GM21737 (cell line): ENCODE measurements around the gene SMTN.
"Not testable (repeated sequence)": the region's sequence is repeated elsewhere in the genome, so short reads cannot be mapped to it uniquely, and the experiment has no call there.

Experiments
- ATAC-seq: cut with Tn5 transposase; IDR thresholded peaks from one replicate; pipeline ENCODE4 v1.9.1; 2021; ENCODE audit warnings: mild to moderate bottlenecking, moderate library complexity; ENCODE audit not compliant: unreplicated experiment

The SMTN gene

DNA sequence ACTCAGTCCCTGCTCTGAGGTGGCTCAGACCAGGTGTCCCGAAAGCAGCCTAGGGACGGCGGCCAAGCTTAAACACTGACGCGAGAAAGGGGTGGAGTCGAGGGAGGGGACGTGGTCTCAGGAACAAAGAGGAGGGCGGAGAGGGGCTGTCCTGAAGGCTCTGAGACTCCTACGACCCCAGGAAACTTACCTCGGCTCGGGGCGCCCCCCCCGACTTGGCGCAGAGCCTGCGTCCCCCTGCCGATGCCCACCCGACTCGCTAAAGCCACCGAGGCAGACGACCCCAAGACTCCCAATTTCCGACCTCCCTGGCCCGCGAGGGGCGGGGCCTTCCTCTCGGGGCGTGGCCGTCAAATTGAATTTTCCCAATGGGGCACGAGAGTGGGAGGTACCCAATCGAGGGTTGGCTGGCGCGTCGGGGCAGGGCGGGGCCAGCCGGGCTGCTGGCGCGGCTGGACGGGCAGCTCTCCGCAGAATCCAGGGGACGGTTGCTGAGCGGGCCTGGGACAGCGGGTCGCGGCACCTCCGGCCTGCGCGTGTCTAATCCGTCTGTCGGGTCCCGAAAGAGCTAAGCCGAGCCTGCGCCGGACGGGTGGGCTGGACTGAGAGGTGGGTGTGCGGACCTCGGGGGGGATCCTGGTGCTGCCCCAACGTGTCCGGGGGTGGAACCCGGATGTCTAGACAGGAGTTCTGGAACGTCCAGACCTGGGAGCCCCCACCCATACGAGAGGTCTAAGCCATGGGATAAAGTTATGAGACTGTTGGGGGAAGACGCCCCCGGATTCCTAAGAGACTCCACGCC, at the start of gene SMTN:
Gene SMTN (plus strand): TSS at position 471 of the 802 bp plus-strand sequence. CDS start 1,941 bp downstream, outside the sequence.
- ATAC-seq = peak; percentile 47

DNA sequence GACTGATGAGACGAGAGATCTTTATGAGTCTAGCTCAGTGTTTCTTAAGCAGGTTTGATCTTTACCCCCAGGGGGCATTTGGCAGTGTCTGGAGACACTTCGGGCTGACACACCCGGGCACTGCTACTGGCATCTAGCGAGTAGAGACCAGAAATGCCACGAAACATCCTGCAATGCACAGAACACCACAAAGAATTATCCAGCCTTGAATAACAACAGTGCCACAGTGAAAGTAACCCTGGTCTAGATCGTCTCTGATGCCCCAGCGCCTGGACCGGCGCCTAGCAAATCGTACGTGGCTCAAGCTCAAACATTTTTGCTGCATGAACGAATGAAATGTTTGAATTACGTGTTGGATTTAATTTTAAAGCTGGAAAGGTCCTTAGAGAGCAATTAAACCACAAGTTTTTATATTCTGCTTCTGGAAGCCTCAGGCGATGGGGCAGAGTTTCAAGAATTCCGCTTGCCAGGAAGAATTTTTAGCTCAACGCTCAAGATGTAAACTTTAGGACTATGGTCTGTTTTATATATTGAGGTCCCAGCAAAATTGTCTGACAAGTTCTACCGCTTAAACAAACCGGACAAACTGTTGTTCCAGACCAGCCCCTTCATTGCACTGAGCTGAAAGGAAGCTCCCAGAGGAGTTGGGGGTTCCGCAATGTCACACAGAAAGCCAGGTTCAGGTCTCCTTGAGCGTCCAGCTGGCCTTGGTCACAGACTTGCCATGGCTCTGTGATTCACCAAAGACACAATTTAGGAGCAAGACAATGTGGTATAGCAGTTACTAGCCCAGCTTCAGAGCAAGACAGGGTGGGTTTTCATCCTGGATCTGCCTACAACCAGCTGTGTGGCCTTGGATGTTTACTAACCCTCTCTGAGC, 44.2 kb upstream of the SMTN start:
- no peak for ATAC-seq

- ATAC-seq = no peak
Measured at GRCh38 chr22:31038686-31039085, 42.4 kb upstream of the SMTN start.

DNA sequence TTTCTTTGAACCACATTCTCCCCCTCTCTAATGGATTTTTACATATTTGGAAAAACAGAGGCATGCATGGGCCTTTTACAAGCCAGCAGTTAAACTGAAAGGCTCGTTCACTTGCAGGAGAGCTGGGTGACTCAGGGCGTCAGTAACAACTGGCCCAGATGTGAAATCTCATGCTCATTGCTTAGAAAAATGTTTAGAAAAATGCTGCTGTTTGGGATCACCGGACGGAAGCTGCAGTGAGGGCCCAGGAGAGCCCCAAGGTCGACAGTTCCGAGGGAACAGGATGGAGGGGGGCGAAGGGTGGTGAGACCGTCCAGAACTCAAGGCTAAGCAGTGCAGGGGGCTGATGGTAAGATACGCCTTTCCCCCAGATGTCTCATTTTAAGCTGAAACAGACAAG, 41.7 kb upstream of the SMTN start:
- ATAC-seq = no peak

DNA sequence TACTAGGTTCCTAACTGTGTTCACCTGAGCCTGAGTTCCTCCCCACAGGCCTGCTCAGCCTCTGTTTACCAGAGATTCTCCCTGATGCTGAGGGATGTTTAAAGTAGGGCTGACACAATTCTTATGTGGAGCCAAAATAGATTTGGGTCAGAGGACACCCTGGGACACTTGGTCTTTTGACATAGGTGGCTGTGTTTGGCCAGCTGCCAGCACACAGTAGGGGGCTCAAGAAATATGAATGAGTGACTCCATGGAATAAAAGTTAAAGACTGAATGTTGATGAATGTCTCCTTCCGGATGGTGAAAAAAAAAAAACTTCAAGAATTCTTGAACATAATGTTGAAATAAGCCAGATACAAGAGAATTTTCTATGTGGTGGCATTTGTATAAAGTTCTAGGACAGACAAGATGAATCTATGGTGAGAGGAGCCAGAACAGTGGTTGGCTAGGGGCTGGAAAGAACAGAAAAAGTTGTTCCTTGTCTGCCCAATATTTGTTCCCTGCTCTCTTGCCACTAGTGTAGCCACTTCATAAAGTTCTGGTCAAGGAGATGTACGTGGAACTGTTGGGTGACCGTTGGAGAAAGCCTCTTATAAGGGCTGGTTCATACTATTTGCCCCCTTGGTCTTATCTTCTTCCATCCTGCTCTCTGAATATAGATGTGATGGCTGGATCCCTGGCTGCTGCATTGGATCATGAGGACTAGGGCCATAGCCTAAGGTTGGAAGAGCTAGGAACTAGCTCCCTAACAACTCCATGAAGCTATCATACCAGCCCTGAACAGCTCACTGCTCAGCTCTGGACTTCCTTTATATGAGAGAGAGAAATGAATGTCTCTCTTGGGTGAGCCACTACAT, 40.3 kb upstream of the SMTN start:
- ATAC-seq = no peak

GRCh38 chr22:31044262-31044861, 36.8 kb upstream of the SMTN start:
- ATAC-seq = no peak

DNA sequence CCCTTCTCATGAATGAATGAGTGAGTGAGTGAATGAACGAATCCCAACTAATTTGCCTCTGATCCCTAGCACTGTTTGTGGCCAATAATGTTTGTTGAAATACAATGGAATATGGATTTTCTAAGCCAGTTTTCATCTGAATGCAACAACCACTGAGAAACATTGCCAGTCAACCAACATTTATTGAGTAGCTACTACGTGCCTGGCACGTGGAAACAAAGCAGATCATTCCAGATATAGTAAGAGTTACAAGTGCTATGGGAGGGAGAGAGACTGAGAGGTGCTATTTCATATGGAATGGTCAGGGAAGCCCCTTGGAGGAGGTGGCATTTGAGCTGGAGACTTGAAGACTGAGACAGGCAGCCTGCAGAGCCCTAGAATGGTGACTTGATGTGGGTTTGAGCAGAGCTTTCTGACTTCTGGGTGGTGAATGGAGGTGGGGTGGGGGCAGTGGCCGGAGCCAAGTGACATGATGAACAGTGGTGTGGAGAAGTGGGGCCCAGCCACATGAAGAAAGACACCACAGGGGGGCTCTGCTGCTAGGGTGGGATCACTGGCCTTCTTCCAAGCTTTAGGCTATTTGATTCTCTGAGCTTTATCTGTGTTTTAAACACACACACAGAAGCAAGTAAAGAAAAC, 35.1 kb upstream of the SMTN start:
- ATAC-seq = no peak

GRCh38 chr22:31046539-31047226, 34.4 kb upstream of the SMTN start:
- no peak for ATAC-seq

DNA sequence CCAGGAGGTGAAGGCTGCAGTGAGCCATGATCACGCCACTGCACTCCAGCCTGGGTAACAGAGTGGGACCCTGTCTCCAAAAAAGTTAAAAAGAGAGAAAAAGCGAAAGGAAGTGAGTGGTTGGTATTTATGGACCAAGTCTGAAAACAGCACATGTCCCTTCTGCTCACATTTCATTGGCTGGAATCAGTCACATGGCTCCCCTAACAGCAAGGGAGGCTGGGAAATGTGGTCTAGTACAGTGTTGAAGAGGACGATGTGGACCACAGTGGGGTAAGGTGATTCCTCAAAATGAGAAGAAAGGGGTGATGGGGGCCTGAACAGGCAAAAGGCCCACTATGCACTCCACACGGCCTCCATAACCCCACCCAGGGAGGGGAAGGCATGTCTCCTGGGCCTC, 32.5 kb upstream of the SMTN start:
- ATAC-seq = no peak

DNA sequence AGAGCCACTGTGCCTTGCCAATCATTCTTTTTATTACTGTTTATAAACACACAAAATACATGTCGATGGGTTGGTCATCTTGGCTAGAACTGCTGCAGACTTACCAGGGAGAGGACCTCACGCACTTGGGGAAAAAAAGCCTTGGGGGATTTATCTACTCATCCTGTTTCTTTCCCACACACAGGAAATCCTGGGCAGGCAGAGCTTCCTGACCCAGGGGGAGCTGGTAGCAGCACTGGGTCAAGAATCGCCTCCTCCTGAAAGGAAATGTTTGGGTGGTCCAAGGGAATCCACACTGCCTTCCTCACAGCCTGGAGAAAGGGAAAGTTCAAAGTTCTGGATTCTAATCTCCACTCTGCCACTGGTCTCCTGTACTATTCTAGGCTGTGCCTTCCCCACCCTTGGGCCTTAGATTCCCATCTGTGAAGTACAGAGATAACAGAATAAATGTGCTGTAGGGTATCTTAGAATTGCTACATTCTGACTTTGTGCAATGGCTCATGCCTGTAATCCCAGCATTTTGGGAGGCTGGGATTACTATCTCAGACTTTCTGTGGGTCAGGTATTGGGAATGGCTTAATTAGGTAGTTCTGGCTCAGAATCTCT, 31.2 kb upstream of the SMTN start:
- no peak for ATAC-seq

DNA sequence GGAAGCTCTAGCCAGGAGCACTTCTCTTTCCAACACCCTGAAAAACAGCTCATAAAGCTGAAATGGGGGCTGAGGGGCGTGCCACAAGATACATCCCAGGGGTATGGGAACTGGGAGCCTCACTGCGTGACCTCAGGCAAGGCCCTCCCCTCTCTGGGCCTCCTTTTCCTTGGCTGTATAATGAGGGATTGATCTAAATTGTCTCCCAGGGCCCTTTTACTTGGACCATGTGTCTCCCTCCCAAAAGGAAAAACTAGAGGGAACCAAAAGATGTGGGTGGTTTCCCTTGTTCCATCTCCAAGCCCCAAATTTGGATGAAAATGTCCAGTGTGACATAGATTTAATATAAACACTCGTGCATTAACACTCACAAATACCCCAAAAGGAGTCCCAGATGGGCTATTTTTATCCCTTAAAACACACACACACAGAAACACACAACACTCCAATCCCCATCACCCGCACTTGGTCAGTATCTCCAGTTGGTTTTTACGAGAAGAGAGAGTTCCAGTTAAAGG, 25.9 kb upstream of the SMTN start:
- ATAC-seq = no peak

DNA sequence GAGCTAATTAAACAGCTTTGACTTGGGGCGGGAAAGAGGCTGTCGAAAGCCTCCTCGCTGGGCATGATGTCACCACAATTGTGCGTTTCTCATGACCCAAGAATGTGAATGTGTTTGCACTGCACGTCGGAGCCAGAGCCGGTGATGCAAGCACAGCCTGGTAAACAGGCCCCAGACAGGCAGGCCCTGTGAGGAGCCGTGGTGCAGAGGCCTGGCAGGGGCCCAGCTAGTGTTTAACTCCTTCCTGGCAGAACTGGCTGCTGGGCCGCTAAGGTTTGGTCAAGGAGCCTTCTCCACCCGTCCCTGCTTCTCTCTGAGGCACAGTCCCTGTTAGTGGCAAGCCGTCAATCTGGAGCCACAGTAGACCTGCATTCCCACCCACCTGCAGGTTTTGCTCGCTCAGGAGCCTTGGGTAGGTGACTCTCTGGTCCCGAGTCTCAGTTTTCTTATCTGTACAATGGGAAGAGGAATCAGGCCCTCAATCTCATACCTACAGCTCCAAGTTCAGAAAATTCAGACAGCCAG, 25.4 kb upstream of the SMTN start:
- ATAC-seq = no peak

- ATAC-seq = no peak
Measured at GRCh38 chr22:31056986-31057599, 24.0 kb upstream of the SMTN start.

DNA sequence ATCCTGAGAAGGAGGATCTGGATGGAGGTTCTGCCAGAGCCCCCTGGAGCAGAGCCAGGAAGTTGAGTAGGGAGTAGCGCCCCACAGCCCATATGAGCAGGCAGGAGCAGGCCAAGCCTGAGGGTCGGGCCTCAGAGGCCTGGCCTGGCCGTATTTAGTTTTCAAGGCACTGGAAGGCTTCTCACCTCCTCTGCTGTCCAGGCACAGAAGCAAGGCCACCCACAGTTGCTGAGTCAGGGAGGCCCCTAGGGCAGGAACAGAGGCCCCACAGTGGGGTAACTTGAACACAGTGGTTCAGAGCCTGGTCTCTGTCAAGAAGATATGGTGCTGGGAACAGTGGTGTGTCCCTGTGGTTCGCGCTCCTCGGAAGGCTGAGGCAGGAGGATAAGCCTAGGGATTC, 21.5 kb upstream of the SMTN start:
- not testable (repeated sequence) for ATAC-seq

DNA sequence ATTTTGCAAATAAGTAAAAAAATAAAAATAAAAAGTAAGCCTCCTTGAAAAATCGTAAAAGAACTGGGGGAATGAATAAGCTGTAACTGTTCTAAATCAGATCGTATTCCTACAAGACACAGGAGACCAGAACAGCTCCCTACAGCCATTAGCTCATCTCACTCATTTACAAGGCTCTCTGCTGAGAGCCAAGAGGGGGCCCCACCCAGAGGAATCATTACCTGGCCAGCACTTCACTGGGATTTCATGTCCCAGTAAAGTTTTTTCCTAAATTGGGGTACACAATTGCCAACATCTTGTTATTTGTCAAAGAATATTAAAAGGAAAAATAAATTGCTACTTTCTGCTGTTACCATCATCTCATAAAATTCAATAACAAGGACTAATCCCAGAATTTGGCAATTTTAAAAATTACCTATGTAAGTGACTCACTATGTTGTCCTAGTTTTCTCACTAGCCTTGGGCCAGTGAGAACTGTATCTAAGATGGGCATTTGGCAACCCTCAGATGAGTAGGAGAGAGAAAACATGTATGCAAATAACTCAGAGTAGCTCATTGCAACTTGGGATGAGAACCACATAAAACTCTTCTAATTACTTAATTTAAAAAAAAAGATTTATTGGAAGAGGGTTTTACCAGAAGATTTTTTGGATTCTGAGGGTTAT, 18.4 kb upstream of the SMTN start:
- ATAC-seq = no peak

- no peak for ATAC-seq
Measured at GRCh38 chr22:31064369-31064768, 16.7 kb upstream of the SMTN start.

GRCh38 chr22:31068970-31069369, 12.1 kb upstream of the SMTN start:
- ATAC-seq = no peak
